Activated CD8-positive, alpha-beta memory T cell treated with anti-CD3 and anti-CD28 coated beads for 36 hours (primary cell): ENCODE measurements around the gene ZNF506. TPM values are rescaled to one million over a fixed set of nuclear protein-coding genes. Genes with fewer than 3 reads are reported as not detected.
"Not testable (repeated sequence)": the region's sequence is repeated elsewhere in the genome, so short reads cannot be mapped to it uniquely, and the experiment has no call there.

Experiments used
- CTCF ChIA-PET: fragments of 350-600 bp; sonication (Branson Sonifier 250); formaldehyde crosslinking; loops from one replicate; lab custom pipeline; 2021; ENCODE audit warnings: antibody characterized with exemption; lab: Charles Lee
- POLR2A ChIA-PET: fragments of 350-600 bp; sonication (Branson Sonifier 250); formaldehyde crosslinking; loops from one replicate; lab custom pipeline; 2021; ENCODE audit warnings: antibody characterized with exemption; lab: Charles Lee
- total RNA-seq, 2 experiments: library from RNA; stranded (reverse); gene quantifications; one replicate each; pipeline ENCODE4 v1.2.3, GENCODE V29; 2021

The ZNF506 gene
- total RNA-seq, 2 experiments from 2014 or later = 21.7 to 25.2 TPM

DNA sequence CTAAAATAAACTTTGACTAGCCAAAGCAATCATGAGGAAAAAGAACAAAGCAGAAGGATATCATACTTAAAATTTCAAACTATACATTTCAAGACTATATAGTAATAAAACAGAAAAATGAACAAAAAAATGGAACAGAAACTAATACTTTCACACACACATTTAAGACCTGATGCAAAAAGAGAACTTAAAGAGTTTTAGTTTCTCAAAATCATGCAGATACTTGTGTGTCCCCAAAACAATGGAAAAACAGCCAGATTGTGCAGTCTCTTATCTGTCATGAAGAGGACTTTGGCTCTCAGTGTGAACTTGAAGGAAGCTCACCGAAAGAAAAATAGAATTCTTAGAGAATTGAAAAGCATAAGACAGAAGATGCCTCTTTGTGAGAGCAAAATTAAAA lies 16.1 kb downstream of the ZNF506 start:
- CTCF ChIA-PET = no interaction called here
- POLR2A ChIA-PET = interaction anchor here (0.6 kb wide), 1 partner anchor 130 kb away, joined by 3 read pairs; no protein-coding TSS in a partner anchor

DNA sequence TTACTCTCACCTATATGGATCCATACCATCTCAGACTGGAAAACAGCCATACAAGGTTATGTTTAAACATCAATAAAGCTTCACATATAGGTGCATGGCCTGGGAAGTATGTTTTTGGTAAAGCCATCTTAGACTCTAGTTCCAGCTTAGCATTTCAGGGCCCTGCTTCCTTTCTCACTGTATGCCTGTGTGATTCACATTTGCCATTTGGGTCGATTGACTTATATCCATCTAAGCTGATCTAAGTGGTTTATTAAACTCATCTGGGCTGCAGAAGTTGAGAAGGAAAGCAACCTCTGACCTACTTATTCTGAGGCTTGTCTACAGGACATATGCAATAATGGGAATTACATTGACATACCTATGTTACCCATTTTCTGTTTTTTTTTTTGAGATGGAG lies 33.5 kb downstream of the ZNF506 start:
- ChIA-PET CTCF (no interaction called here), POLR2A (no interaction called here)

DNA sequence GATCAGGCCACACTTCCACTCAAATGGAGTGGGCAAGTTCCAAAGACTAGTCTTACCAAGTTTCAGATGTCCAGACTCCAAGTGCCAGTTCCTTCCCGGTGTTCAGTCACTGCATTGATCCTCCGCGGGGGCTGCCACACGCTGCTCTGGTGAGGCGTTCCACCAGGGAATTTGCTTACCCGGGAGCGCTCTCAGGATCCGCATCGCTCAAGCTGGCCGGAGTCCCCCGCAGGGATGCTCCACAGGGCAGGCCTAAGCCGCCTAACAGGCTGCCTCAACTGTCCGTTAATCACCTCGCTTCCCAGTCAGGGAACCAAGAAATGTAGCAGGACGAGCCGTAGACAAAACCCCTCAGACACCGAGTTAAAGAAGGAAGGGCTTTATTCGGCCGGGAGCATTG lies 36.1 kb downstream of the ZNF506 start:
- CTCF ChIA-PET, POLR2A ChIA-PET: not testable (repeated sequence)

DNA sequence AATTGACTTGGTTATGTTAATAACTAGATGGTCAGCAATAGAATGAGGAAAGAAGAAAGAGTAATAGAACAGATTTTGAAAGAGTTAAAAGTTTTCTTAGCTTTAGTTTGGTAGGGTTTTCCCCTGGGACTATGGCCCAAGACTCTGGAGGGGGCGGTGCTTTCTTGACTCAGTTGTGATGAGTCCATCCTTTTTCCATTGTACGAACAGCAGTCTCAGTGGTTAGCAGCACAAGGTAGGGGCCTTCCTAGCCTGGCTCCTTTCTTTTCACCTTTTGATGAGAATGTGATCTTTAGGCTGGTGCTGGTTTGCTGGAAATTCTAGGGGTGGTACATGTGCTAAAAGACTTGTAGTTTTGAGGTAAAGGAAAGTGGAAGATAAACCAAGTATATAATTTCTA lies 38.8 kb downstream of the ZNF506 start:
- CTCF ChIA-PET = no interaction called here
- POLR2A ChIA-PET = no interaction called here

DNA sequence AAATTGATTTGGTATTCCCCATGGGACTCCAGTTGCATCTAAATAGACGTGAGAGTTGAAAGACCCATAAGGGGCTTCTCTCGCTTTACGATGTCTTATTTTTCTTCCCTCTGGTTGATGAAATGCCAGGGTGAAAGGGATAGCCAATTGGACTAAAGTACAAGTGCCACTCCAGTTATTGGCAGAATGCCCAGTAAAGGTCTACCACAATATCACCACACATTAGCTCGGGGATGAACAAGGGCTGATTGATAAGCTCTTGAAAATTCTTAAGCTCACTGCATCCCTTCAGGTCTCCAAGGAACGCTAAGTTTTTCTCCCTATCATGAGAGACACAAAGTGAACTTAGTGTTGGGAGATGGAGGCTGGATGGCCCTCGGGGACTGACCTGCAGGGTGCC lies 39.8 kb downstream of the ZNF506 start:
- CTCF ChIA-PET = interaction anchor here (1.2 kb wide), 1 partner anchor 85 kb away, joined by 4 read pairs; no protein-coding TSS in a partner anchor
- POLR2A ChIA-PET = interaction anchor here (0.6 kb wide), 1 partner anchor 111 kb away, joined by 4 read pairs; no protein-coding TSS in a partner anchor

DNA sequence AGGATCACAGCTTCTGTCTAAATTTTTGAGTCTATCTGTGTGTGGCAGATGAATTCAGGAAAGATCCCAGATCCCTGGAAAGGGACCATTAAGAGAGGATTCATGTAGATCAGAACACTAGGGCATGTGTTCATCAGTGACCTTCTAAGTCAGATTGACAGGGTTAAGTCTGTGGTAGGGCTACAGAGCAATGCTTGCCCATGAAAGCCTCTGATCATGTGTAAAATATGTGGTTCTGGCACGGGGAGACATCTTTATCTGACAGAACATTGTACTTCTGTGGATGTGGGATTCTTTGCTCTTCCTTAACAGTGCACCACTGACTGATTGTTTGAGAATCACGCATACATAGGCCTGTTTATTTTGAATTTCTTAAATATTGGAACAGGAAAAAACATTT lies 42.9 kb downstream of the ZNF506 start:
- ChIA-PET POLR2A (no interaction called here), CTCF (no interaction called here)

DNA sequence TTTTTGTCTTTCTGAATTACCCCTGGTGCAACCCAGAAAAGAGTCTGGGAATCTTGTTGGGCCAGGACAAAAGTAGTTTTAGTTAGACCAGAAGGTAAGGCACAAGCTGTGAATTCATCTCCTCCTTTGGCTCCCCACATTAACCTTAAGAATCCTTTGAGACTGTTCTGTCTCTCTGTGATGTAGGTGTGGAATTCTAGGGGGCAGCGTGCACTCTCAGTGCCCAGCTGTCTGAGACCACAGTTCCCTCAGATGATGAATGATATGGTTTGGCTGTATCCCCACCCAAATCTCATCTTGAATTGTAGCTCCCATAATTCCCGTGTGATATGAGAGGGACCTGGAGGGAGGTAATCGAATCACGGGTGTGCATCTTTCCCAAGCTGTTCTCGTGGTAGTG lies 43.9 kb downstream of the ZNF506 start:
- ChIA-PET POLR2A (interaction anchor here (0.6 kb wide), 1 partner anchor 40 kb away, joined by 4 read pairs; no protein-coding TSS in a partner anchor), CTCF (no interaction called here)

DNA sequence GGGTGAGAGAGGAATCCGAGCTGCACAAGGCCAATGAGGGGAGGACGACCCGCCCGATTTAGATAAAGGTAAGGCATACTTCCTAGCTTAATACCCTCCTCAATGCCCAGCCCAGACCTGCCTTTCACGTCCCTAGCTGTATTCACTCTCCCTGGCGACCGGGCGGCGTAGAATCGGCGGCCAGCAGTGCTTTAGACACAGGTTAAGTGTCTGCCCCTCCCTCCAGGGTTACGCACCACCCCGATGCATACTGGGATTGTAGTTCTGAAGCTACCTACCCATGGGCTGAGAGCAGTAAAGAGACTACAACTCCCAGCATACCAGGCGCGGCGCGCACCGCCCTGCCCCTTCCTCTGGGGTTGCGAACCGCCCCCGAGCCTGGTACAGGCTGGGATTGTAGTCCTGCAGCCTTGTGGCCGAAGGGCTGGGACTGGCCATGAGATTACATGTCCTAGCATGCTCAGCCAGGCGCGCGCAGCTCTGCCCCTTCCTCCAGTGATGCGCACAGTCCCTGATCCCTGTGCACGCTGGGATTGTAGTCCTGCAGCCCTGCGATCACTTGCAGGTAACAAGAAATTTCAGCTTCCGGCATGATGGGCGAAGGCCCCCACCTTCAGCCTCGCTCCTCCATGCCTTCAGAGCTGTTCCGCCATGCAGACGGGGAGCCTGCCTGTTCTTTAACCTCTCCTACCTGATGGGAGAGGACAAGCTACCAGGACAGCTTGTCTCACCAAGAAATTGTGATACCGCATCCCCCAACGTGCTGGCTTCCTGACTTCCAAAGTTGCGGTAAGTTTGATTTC lies 45.1 kb downstream of the ZNF506 start:
- CTCF ChIA-PET = interaction anchor here (0.6 to 1.2 kb wide), 3 partner anchors 157 to 695 kb away, joined by 3 to 5 read pairs (median 4); no protein-coding TSS in a partner anchor
- POLR2A ChIA-PET = interaction anchor here (0.5 to 1.5 kb wide), 7 partner anchors 36 to 392 kb away, joined by 3 to 13 read pairs (median 5); partner anchors contain the start of gene ZNF506

DNA sequence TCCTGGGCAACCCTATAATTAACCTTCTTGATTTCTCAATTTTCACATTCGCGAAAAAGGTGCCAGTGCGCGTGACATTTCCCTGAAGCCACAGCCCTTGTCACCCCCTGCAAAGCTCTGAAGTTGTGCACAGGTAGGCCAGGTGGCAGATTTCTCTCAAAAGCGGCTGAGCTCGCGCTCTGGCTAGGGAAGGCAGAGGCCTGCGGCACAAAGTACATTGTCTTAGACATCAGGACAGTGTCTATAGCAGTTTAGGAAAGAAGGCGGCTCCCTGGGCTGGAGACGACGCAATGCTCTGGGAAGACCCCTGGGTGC lies 45.7 kb downstream of the ZNF506 start:
- ChIA-PET CTCF (interaction anchor here (0.6 to 1.2 kb wide), 2 partner anchors 157 to 243 kb away, joined by 3 to 5 read pairs; no protein-coding TSS in a partner anchor), POLR2A (interaction anchor here (0.5 to 1.5 kb wide), 7 partner anchors 36 to 393 kb away, joined by 3 to 13 read pairs (median 5); partner anchors contain the start of gene ZNF506)

DNA sequence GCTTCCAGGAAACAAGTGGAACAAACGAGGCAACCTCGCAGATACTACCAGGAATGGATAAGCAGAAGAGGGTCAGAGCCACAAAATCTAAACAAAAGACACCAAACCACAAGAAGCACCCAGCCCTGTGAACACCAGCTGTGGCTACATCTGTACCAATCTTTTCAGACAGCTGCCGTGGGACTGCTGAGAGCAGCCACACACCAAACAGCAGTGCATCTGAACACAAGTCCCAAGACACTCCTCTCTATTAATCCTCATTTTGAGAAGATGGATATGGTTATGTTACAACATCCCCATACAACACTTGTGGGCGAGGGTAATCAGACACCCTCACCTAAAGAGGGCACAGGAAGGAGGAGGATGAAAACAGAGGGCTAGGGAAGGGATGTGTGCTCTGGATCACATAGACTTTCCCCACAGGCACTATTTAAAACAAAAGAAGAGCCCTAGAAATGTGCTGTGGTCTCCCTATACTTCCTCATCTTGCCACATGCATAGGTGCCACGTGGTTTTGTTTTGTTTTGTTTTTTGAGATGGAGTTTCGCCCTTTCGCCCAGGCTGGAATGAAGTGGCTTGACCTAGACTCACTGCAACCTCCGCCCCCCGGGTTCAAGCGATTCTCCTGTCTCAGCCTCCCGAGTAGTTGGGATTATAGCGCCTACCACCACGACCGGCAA lies 47.1 kb downstream of the ZNF506 start:
- ChIA-PET POLR2A (no interaction called here), CTCF (no interaction called here)

DNA sequence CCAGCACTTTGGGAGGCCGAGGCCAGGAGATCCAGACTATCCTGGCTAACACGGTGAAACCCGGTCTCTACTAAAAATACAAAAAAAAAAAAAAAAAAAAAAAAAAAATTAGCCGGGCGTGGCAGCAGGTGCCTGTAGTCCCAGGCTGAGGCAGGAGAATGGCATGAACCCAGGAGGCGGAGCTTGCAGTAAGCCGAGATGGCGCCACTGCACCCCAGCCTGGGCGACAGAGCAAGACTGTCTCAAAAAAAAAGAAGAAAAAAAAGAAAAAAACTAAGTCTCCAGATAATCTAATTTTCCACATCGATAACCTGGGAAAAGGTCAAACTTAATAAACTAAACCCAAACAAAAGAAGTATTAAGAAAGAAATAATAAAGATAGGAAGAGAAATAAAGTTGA lies 49.6 kb downstream of the ZNF506 start:
- CTCF ChIA-PET = interaction anchor here (0.6 kb wide), 2 partner anchors 186 to 962 kb away, joined by 3 read pairs; no protein-coding TSS in a partner anchor
- POLR2A ChIA-PET = not testable (repeated sequence)

DNA sequence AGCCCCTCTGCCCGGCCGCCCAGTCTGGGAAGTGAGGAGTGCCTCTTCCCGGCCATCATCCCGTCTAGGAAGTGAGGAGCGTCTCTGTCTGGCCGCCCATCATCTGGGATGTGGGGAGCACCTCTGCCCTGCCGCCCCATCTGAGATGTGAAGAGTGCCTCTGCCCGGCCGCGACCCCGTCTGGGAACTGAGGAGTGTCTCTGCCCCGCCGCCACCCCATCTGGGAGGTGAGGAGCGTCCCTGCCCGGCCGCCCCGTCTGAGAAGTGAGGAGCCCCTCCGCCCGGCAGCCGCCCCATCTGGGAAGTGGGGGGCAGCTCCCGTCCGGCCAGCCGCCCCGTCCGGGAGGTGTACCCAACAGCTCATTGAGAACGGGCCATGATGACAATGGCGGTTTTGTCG lies 51.6 kb downstream of the ZNF506 start:
- POLR2A ChIA-PET, CTCF ChIA-PET: not testable (repeated sequence)

DNA sequence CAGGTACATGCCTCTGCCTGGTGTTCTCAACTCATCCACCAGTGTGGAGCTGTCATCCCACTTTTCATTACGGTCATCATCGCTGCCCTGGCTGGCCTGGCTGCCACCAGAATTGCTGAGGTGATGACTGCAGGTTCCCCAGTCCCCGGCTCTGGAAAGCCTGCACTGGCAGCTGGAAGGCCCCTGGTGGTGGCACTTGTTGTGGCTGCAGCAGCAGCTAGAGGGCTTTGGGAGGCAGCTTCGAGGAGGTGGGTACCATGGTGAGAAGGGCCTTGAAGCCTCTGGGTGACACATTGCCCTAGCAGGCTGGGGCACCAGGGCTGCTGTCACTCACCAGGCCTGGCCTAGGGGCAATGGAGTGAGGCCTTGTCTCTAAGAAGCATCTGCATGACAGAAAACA lies 63.4 kb downstream of the ZNF506 start:
- ChIA-PET CTCF (interaction anchor here (1.2 kb wide), 1 partner anchor 9 kb away, joined by 3 read pairs; no protein-coding TSS in a partner anchor), POLR2A (no interaction called here)

DNA sequence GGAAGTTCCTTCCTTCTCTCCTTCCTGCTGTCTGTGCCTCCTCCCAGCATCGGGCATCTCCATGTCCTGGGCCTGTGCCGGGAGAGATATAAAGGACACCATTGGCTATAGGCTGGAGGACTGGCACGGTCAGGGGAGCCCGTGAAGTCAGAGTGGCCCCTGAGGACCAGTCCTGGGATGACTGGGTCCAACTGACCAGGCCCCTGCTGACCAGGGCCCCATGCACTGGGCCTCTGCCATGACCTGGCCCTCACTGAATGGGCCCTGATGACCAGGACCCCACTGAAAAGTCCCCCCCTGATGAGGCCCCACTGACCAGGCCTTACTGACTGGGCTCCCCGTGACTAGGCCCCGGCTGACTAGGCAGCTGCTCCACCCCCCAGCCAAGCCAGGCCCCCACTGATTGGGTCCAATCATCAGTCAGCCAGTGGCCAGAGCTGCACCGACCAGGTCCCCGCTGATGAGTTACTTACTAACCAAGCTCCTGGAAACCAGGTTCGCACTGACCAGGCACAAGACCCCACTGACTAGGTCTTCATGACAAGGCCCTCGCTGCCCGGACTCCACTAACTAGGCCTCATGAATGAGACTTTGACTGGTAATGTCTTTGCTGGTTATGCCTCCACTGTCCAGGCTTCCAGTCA lies 68.7 kb downstream of the ZNF506 start:
- ChIA-PET CTCF (interaction anchor here (0.6 kb wide), 2 partner anchors 419 to 534 kb away, joined by 3 read pairs; no protein-coding TSS in a partner anchor), POLR2A (no interaction called here)

DNA sequence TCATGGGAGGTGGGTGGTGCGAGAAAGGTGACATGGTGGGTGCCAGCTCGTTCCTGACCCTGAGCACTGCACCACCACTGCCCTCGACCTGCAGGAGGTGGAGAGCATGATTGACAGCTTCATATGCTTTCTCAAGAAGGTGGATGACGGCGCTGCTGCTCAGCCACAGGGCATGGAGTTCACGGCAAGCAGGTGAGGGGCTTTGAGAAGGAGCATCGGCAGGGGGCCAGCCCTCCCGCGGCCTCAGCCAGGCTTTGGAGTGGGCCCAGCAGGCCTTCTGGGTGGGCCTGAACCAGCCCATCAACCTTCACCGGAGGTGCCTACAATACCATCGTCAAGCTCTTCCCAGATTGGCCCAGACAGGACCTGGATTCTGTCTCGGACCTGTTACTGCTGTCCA lies 69.7 kb downstream of the ZNF506 start:
- CTCF ChIA-PET = interaction anchor here (0.6 kb wide), 1 partner anchor 533 kb away, joined by 3 read pairs; no protein-coding TSS in a partner anchor
- POLR2A ChIA-PET = no interaction called here

DNA sequence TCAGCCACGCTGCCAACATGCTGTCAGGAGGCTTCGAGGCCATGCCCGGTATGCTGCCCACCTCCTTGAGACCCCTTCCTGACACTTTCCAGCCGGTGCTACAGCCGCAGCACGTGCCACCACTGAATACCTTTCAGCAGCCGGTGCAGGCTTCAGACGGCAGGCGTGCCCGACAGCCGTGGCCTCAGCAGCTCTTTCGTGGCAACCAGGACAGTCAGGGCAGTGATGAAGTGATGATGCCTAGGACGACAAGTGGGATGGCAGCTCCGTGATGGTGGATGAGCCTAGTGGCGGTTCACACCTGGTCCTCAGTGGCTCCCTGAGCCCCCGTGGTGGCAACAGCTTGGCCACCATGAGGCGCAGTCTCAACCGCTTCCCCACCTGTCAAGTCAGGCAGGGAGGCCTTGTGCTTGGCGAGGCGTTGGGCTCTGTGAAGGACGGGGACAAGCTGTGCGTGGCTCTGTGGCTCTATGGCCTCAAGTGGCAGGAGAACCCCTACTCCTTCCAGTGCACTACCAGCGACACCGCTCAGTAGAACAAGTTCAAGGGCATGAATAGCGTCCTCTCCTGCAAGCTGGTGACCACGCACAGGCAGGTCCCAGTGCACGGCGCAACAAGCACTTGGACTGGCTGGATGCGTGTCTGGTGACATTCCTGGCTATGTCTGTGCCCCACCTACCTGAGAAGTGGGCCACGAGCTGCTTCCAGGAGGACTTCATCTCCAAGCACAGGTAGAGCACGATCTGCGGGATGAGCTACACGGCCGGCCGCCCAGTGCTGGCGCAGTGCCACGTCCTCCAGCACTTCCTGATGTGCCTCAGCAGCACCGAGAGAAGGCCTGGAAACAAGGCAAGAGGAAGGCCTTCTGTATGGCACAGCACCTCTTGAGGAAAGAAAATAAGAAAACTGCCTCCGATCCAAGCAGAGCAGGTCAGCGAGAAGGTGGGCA lies 70.4 kb downstream of the ZNF506 start:
- ChIA-PET POLR2A (no interaction called here), CTCF (no interaction called here)

DNA sequence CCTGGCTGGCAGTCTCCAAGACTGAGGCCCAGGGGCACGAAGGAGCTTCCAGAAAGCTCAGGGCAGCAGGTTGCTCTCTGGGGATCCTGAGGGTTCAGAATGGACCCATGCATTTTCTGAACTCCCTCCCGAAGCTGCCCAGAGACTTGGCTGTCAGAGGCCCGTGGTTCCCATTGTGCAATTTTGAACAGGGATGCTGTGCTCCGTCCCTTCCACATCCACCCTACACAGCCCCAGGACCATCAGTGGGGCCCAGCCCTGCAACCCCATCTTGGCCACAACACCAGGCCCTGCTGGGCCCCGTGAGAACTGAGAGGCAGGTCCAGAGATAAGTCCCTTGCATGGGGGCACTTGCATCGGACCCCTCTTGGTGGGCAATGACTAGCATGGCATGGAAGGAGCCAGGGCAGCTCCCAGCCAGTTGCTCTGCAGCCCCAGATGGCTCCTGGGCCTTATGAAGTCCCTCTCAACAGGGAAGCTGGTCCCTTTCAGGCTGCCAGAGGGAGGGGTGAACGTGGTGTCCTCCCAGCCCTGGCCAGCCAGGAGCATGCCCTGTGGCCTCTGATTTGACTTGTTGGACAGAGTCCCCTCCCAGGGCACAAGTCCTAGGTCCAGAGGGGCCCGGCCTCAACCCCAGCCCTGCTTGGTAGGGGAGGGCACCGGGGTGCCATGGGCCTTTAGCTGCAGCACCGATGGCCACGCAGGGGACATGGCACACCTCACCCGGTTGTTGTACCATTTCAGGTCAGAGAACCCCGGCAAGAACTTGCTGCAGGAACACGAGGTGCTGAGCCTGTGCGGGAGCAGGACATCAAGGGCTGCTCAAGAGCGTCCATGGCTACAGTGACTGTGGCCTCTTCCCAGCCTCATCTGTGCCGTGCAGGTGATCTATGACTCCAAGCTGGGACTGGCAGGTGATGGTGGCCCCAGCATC lies 71.4 kb downstream of the ZNF506 start:
- CTCF ChIA-PET = no interaction called here
- POLR2A ChIA-PET = no interaction called here
